Occipital lobe (tissue), 2 donors: ENCODE results near the gene MINAR1. TPM values are rescaled to one million over a fixed set of nuclear protein-coding genes. Genes with fewer than 3 reads are reported as not detected.
"Not testable (repeated sequence)": the region's sequence is repeated elsewhere in the genome, so short reads cannot be mapped to it uniquely, and the experiment has no call there.

Experiments
- DNase-seq: peaks from one replicate; lab custom pipeline; 2025; lab: John Stamatoyannopoulos, UW
- total RNA-seq: library from RNA; depleted of rRNA; stranded (reverse); fragments of >200 nt; gene quantifications from one replicate; pipeline ENCODE4 v1.2.3, GENCODE V29; 2014

The MINAR1 gene, protein sequence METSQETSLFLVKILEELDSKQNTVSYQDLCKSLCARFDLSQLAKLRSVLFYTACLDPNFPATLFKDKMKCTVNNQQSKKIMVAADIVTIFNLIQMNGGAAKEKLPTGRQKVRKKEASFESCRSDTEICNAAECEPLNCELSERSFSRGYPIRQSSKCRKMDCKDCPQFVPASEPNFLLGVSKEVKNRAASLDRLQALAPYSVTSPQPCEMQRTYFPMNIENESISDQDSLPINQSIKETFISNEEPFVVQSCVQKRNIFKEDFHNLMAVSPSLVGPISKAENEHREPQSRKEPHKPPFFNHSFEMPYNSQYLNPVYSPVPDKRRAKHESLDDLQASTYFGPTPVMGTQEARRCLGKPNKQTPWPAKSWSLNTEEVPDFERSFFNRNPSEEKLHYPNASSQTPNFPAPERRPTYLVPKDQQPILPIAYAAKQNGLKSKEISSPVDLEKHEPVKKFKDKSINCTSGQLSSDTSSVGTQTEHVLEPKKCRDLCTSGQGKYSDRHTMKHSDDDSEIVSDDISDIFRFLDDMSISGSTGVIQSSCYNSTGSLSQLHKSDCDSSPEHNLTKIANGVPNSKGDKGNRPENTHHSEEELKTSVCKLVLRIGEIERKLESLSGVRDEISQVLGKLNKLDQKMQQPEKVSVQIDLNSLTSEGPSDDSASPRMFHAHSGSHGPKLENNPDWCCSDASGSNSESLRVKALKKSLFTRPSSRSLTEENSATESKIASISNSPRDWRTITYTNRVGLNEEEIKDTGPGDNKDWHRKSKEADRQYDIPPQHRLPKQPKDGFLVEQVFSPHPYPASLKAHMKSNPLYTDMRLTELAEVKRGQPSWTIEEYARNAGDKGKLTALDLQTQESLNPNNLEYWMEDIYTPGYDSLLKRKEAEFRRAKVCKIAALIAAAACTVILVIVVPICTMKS
- total RNA-seq: 3.6 TPM

DNA sequence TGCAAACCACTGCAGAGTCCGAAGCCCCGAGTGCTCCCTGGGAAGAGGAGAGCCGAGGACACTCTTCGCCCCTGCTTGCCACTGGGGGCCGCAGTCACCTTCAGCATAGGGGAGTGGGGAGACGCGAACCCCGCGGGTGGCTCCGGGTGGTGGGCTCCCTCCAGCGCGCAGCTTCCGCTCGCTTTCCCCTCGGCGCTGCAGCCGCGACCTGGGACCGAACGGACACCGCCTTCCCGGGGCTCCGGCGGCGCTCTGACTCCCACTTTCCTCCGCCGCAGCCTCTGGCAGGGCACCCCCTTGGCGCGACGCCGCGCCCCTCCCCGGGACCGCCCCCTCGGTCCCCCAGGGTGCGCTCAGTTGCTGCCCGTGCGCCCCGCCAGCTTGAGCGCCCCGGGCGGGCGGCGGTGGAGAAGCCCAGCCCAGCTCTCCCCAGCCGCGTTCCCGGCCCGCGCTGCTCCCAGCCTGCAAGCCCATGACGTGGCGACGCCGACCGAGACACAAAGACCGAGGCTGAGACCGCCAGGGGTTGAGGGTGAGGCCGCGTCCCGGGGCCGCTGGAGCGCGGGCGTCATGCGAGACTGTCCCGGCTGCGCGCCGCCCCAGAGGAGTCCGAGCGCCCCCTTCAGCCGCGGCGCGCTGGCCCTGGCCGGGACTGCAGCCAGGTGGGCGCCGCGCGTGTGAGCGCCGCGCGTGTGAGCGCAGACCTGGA, at the start of gene MINAR1:
TSS of gene MINAR1 (plus strand) at position 701 of the 709 bp plus-strand sequence. CDS start 23,812 bp downstream, outside the sequence.
- DNase-seq: no peak

DNA sequence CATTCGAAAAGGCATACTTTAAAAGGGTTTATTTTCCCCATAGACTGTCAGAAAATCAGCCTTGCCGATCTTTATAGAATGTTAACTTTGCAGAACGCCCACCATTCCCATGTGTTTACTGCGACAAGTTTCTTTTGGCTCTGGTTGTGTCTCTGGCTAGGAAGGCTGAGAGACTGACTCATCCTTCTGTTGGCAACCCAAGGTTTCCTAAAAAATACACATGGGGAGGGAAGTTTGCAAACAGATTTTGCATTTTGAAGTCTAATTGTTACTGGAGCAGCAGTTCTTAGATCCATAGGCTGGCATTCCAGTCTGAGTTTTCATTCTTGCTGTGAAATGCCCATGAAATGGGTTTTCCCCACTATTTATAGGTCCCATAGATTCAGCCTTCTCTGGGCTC, 37.9 kb upstream of the MINAR1 start:
- DNase-seq: peak; percentile 5

DNA sequence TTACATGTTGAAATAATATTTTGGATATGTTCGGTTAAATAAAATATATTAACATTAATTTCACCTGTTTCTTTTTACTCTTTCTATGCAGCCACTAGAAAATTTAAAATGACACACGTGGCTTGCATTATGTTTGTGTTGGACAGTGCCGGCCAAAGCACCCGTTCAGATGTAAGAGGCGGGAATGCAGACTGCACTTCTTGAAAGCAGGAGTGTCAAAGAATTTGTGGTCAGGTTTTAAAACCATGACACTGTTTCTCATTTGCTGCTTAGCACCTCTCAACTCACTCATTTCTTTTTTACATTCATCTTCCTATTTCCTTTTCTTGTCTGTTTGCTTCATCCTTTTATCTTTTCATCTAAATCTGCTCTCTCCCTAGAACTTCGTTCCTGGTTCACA, 35.3 kb upstream of the MINAR1 start:
- DNase-seq: no peak

DNA sequence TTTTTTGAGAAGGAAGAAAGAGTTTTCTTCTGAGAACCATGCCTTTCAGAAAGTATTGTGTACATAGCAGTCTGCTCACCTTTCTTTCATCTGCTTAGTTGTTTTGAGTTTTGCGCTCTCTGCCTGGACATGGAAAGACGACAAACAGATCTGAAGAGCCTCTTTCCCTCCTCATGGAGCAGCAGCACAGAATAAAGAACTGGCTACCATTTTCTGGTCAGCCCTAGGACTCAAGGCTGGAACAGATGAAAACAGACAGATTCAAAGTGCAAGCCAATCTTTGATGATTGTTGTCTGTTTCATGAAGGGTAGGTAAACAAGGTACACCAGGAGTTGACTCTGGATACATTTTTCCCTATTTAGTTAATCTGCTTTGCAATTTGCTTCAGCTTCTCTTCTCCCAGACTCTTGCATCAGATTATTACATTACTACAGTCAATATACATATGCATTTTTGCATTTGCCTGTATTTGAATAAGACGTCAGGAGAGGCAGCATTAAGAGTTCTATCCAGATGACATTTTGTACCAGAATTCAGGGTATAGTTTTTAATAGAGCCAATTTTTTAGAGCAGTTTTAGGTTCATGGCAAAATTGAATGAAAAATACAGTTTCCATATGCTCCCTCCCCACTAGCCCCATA, 34.7 kb upstream of the MINAR1 start:
- DNase-seq: no peak

DNA sequence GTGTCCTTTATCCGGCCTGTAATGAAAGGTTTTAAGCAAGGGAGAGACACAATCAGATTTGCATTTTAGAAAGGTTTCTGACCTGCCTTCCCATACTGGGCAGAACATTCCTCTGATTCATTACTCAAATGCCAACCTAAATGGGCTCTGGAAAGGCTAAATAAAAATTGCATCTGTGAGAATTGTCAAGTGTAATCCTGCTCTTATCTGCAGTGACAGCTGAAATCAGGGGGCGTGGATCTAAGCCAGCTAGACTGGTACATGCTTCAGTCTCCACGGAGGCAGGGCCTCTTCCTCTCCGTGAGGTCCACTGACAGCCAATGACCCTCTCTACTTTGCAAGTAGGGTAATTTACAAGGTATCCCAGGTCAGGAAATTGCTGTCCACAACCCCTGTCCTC, 32.5 kb upstream of the MINAR1 start:
- no peak for DNase-seq

DNA sequence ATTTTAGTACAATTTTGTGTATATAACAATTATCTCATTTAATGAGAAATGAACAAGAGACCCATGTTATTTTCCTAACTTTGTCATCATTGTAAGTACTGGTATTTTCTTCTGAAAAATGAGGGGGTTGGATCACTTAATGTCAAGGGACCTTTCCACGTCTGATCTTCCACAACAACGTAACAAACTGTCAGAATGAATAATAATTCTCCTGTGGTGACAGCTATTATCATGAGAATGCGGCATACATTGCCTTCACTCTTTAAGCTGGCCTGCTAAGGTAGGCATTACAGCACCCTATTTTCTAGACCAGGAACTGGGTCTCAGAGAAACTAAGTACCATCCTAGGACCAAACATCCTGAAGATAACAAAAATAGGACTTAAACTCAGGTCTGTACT, 31.5 kb upstream of the MINAR1 start:
- DNase-seq: no peak

DNA sequence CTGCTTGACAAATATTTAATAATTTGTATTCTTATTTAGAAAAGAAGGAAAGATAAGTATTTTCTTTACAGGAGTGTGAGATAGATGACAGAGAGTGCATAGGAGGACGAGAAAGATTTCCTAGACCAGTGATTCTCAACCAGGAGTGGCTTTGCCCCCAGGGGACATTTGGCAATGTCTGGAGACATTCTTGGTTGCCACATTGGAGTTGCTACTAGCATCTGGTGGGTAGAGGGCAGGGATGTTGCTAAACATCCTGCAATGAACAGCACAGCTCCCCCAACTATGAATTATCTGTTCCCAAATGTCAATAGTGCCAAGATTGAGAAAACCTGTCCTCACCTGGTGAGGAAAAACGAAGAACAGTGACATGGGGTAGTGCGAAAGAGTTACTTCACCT, 30.8 kb upstream of the MINAR1 start:
- no peak for DNase-seq

DNA sequence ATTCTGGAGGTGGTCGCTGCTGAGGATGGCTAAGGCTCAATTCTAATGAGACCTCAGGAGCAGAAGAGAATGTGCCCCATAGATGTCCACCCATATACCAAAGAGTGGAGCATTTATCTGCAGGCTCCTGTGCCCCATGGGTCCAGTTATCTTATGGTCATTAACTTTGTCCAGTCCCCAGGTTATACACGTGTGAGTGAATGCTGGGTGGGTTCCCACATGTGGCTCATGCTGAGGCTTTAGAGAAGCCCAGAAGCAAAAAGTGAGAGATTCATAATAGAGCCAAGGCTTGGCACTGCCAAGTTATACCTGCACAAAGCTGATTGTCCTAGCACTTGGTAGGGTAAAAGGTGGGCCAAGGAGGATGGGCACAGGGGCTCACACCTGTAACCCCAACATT, 30.0 kb upstream of the MINAR1 start:
- no peak for DNase-seq

DNA sequence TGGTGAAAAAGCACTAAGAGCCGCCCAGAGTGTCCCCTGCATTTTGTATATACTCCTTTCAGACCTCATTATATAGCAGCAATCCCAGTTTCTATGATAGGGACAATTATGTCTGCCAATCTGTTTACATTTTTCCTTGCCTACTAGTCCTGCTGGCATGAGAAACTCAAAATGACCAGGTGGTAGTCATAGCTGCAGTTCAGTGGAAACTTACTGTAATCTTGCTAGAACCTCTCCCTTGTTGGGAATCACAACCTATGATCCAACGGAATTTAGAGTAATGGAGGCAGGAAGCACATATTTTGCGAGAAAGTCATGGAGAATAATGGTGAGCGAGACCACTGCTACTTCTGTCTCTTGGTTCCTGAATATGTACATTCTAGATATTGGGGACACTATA, 28.6 kb upstream of the MINAR1 start:
- DNase-seq: no peak

DNA sequence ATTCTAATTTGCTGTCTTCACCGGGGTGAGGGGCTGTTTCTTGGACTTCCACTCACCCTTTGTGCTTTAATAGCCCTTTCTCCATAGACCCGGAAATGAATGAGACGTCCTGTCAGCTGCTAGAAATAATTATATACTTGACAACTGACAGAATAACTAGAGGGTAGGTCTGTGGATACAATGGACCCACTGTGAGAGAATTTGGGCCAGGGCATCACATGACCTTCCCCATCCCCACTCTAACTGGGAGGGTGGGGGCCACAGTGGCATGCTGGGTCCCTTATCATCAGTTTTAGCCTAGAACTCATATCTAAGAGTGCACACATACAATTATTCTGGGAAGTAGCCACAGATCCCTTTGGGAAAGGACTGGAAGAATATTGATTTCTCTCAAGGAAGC, 25.9 kb upstream of the MINAR1 start:
- DNase-seq: no peak

DNA sequence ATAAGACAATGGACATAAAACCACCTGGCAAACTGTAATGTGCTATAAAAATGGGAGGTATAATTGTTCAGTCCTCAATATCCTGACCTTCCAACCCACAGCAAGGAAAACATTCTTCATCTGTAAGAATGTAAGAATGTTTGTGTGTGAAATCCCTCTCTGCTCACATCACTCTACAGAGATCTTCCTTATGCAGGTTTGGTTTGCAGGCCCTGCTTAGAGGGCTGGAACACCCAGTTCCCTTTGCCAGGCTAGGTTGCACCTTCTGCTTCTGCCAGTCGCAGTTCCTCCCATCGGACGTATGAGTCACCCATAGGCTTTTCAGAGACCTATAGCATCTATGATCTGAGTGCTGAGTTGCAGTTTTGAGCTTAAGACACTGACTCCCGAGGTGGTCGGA, 24.1 kb upstream of the MINAR1 start:
- DNase-seq: no peak

DNA sequence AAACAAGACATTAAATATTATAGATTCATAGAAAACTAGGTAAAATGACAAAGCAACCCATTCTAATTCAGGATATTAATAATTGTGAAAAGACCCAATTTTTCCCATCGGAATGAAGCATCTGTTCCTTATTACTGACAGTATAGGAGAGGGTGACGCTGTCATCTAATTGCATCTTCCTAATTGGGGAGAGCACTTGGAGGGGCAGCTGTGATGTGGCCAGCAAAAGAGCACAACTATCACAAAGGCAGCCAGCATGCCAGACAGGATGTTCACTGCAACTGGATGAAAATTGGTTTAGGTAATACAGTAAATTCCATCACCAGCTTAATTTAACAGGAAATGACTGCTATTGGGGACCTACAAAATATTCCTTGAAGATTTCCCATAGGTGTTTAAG, 21.9 kb upstream of the MINAR1 start:
- DNase-seq: no peak

DNA sequence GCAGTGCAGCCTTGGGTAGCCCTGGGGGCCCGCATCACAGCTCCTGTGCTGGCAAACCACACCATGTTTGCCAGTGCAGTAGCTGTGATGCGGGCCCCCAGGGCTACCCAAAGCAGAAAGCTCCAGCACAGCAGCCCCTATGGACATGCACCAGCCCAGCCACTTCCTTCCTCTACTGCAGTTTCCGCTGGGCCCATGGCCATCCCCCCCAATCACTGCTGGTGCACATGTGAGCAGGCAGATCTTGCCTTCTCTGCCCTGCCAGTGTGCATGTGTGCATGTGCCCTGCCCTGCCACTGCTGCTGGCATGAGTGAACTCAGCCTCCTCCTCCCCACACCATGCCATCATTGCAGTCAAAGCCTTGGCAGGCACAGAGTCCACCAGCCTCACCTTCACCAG, 20.1 kb upstream of the MINAR1 start:
- no peak for DNase-seq

DNA sequence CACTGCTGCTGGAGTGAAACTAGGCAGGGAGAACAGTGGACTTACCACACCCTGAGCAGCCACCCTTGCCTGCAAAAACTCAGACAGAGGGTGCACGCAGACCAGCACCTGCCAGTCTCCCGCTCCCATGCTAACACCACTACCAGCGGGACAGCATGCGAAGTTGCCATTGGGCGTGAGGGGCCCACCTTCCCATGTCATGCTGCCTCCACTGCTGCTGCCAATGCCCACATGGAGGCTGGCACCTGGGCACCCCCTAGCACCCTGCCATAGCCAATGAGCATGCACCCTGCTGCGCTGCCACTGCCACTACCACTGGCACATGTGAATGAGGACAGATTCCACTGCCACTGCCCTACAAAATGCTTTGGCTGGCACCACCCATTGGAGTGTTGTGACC, 19.7 kb upstream of the MINAR1 start:
- DNase-seq: no peak

DNA sequence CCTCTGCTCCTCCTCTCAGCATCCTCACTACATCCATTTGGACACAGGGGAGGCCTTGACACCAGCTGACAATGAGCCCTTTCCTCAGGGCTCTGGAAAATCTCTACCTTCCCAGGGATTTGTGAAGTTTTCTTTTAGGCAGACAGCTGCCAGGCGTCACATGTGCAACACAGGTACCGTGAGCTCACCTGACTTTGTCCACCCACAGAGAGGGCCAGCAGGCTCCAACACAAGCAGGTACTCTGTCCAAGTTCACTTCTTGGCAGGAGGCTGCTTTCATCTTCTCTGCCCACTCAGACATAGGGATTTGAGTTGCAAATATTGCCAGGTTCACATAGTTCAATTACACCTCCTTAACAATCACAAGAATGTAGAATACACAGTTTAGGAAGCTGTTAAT, 15.3 kb upstream of the MINAR1 start:
- no peak for DNase-seq

DNA sequence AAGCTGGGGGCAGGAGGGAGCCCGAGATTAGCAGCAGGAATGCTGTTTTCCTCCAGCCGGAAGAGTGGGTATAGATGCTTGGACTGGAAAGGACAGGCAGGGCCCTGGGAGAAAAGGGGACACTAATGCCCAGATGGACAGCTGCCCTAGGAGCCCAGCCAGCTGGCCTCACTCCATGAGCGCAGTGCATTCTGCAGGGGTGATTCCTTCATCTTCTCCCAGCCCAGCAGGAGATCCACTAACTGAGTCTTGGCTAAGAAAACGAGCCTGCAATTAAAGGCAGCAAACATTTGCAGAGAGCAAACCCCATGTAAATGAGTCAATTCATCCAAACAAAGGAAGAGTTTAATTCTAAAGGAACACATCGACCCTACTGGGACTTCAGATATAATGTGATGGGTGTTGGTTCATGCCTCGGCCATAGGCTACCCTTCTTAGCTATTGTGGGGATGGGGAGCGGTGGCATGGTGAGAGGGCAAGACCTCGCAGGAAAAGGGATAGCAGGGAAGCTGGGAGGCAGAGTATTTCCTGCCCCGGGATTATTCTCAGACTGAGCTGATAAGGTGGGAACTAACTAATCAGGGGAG, 13.3 kb upstream of the MINAR1 start:
- DNase-seq: no peak

DNA sequence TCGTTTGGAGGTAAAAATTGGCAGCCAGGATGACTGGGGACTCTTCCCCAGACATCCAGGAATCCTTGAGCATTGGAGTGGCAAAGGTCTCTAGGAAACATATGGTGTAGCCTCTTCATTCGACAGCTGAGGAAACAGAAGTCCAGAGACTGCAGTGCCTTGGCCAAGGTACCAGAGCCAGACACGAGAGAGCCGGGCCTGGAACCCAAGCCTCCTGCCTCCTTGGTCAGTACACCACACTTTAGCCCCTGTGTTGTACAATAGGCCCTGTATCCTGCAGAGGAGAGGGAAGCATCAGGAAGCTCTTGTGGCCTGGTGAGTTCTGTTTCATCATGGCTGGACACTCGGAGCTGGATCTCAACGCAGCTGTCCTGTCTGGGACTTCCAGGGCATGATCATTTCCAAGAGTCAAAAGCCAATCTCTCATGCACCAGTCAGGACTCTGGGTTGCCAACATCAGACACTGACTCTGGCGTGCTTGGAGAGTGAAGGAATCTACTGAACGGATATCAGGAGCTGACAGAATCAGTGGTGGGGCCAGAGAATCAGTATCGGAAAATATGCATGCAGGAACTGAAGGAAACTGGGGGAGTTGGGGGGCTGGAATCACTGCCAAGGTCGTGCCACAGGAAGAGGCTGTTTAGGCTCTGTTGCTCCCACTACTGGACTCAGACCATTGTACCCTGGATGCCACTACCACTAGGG, 6.4 kb upstream of the MINAR1 start:
- DNase-seq: no peak

DNA sequence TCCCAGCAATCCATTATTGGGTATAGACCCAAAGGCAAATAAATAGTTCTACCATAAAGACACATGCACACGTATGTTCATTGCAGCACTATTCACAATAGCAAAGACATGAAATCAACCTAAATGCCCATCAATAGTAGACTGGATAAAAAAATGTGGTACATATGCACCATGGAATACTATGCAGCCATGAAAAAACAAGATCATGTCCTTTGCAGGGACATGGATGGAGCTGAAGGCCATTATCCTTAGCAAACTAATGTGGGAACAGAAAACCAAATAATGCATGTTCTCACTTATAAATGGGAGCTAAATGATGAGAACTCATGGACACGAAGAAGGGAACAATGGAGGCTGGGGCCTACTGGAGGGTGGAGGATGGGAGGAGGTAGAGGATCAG, 5.2 kb upstream of the MINAR1 start:
- not testable (repeated sequence) for DNase-seq

DNA sequence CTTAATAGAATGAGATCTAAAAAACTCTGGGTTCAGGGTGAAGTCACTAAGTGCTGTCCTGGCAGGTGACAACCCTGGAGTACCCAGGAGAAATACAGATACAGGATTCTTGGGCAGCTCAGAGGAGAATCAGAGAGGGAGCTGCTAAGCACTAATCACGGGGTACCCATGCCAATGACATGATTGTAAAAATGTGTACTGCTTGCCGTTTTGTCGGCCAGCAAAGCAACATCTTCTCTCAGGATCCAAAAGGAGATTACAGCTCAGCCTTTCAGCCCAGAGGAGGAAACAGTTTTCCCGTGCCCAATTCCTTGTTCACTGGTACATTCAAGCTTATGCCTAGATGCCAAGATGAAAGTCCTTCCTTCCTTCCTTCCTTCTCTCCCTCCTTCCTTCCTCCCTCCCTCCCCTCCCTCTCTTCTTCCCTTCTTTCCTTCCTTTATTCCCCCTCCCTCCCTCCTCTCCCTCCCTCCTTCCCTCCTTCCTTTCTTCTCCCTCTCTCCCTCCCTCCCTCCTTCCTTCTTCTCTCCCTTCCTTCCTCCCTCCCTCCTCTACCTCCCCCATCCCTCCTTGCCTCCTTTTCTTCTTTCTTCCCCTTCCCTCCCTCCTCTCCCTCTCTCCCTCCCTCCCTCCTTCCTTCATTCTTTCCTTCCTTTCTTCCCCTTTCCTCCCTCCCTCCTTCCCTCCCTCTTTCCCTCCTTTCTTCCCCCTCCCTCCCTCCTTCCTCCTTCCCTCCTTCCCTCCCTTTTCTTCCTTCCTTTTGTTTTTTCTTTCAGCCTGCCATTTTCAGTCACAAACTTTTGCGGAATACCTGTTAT, 4.1 kb upstream of the MINAR1 start:
- DNase-seq: no peak
